ENCODE data around the gene PRXL2A.

The PRXL2A gene

GRCh38 chr10:80462981-80463741 is 54.8 kb downstream of the PRXL2A start:
- Histone ChIP-seq H3K27me3 (replicated peaks) (no peaks in the 10 kb centered on the region), H3K36me3 (replicated peaks) (peaks cover 9% of the 10 kb centered on the region), H3K4me3 (ENCODE audit: low read depth, low read length) (no peak overlapping the region), H3K27ac (peak overlapping the region; percentile 64)
- in situ Hi-C loops (cut with HindIII; ENCODE audit: low pct_ligation_motif_present, low sequenced_read_pairs): no loop called here
- DNase-seq: no peak
- no peak for TF ChIP-seq CTCF (IDR thresholded peaks at IDR 0.05; ENCODE audit: low read depth, low read length, missing control alignments)

DNA sequence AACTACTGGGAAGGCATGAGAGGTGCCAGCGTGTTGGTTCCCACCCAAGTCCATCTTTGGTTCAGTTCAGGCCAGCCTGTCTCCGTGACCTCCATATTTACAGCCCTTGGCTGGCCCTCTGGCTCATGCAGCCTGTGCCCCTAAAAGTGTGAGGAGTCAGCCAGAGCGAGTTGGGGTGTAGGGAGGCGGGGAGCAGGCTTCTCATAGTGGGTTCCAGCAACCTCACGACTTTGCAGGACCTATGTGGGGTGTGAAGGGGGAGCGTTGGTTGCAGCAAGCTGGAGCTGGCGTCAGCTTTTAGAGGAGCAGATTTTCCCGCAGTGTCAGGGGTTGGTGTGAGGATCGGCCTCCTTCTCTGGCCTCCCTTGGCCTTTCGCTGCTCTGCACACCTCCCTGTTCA is 55.5 kb downstream of the PRXL2A start:
- no peak for DNase-seq
- peak overlapping the region; percentile 64 for H3K27ac ChIP-seq
- H3K36me3 ChIP-seq (replicated peaks): peaks cover 9% of the 10 kb centered on the region
- H3K4me3 ChIP-seq (ENCODE audit: low read depth, low read length): no peak overlapping the region
- H3K27me3 ChIP-seq (replicated peaks): no peaks in the 10 kb centered on the region
- TF ChIP-seq CTCF (IDR thresholded peaks at IDR 0.05; ENCODE audit: low read depth, low read length, missing control alignments): no peak
- in situ Hi-C loops (cut with HindIII; ENCODE audit: low pct_ligation_motif_present, low sequenced_read_pairs): no loop called here

GRCh38 chr10:80464557-80465450 is 56.5 kb downstream of the PRXL2A start:
- Histone ChIP-seq H3K27me3 (replicated peaks) (no peaks in the 10 kb centered on the region), H3K27ac (peak overlapping the region; percentile 10), H3K4me3 (ENCODE audit: low read depth, low read length) (no peak overlapping the region), H3K36me3 (replicated peaks) (peaks cover 12% of the 10 kb centered on the region)
- no peak for TF ChIP-seq CTCF (IDR thresholded peaks at IDR 0.05; ENCODE audit: low read depth, low read length, missing control alignments)
- DNase-seq: no peak
- in situ Hi-C loops (cut with HindIII; ENCODE audit: low pct_ligation_motif_present, low sequenced_read_pairs): no loop called here

GRCh38 chr10:80465451-80465835 is 57.1 kb downstream of the PRXL2A start:
- DNase-seq: no peak
- no peak for TF ChIP-seq CTCF (IDR thresholded peaks at IDR 0.05; ENCODE audit: low read depth, low read length, missing control alignments)
- Histone ChIP-seq H3K27me3 (replicated peaks) (no peaks in the 10 kb centered on the region), H3K36me3 (replicated peaks) (peaks cover 17% of the 10 kb centered on the region), H3K27ac (peak overlapping the region; percentile 10), H3K4me3 (ENCODE audit: low read depth, low read length) (no peak overlapping the region)
- in situ Hi-C loops (cut with HindIII; ENCODE audit: low pct_ligation_motif_present, low sequenced_read_pairs): no loop called here

DNA sequence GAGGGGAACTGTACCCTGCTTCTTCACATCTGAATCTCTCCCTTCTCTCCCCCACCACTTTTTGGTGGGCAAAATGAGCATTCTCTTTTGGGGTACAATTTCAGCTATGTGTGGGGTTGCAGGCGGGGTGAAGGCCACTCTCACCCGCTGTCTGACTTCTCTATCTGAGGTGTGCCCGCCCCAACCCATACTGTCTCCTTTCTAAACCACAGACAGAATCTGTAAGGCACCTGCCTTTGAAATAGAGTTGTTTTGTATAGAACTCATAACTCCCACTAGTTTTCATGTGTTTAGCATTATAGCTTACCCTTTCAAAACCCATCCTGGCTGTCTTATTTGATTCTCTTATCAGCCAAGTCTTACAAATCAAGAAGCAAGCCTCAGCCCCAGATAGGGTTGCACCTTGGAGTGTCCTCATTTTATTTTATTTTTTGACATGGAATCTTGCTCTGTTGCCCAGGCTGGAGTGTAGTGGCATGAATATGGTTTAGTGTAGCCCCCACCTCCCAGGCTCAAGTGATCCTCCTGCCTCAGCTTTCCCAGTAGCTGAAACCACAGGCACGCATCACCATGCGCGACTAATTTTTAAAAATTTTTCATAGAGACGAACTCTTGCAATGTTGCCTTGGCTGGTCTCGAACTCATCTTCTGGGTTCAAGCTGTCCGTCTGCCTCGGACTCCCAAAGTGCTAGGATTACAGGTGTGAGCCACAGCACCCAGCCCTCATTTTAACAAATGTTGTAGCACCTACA is 57.7 kb downstream of the PRXL2A start:
- in situ Hi-C loops (cut with HindIII; ENCODE audit: low pct_ligation_motif_present, low sequenced_read_pairs): no loop called here
- Histone ChIP-seq H3K27me3 (replicated peaks) (no peaks in the 10 kb centered on the region), H3K4me3 (ENCODE audit: low read depth, low read length) (no peak overlapping the region), H3K27ac (no peak overlapping the region), H3K36me3 (replicated peaks) (peaks cover 23% of the 10 kb centered on the region)
- TF ChIP-seq CTCF (IDR thresholded peaks at IDR 0.05; ENCODE audit: low read depth, low read length, missing control alignments): no peak
- no peak for DNase-seq

Measured in brain microvascular endothelial cell (primary cell).